ENCODE measurements around the gene RPH3AL. TPM values are rescaled to one million over a fixed set of nuclear protein-coding genes. Genes with fewer than 3 reads are reported as not detected.

RPH3AL gene
- total and polyA plus RNA-seq, 9 donors = 5.8 to 43.8 (median 21.0) TPM

DNA sequence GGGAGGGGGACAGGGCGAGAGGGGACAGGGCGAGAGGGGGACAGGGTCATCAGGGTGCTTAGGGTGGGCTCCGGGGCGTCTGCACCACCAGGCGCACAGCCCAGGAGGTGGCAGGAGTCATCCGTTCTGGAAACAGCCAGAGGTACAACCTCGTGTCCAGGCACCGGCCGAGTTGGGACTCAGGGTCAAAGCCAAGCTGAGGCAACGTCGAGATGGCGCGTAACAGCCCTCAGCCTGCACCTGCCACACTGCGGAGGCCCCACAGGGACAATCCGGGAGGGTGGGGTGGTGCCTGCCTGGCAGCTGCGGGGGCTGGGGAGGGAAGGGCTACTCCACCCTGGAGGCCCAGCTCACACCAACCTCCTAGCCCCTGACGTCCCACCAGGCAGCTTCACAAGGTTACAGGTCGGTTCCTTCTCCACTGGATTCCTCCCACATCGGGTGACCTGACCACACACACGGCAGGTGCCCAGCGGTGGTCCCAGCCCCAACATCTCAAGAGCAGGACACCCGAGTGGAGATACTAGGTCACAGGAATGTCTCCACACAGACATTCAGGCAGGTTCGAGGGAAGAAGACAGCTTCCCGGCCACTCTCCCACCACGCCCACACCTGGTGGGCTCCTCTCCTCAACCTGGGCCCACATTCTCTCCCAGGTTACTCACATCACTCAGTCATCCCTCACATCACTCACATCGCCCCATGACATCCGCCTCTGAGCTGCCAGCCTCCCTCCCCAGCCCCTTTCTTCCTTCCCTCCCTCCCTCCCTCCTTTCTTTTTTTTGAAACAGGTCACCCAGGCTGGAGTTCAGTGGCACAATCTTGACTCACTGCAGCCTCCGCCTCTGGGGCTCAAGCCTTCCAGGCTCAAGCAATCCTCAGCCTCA, 47.3 kb downstream of the RPH3AL start:
- Histone ChIP-seq H3K4me1 (ENCODE audit: insufficient read depth) (peaks cover 2% of the 10 kb centered on the region), H3K27me3 (no peaks in the 10 kb centered on the region), H3K4me3 (no peak overlapping the region), H3K27ac (no peak overlapping the region), H3K36me3 (no peaks in the 10 kb centered on the region), H3K9me3 (no peaks in the 10 kb centered on the region)
- peak in 1 of 5 donors; percentile 37 for DNase-seq
- 74 to 85% (median 79%) methylated on average over 27 to 28 of the region's 28 CpGs for WGBS, 3 donors
- TF ChIP-seq EP300 (IDR thresholded peaks at IDR 0.05) (no peak), POLR2A (IDR thresholded peaks at IDR 0.05) (no peak)
- TF ChIP-seq, protein P1, sequence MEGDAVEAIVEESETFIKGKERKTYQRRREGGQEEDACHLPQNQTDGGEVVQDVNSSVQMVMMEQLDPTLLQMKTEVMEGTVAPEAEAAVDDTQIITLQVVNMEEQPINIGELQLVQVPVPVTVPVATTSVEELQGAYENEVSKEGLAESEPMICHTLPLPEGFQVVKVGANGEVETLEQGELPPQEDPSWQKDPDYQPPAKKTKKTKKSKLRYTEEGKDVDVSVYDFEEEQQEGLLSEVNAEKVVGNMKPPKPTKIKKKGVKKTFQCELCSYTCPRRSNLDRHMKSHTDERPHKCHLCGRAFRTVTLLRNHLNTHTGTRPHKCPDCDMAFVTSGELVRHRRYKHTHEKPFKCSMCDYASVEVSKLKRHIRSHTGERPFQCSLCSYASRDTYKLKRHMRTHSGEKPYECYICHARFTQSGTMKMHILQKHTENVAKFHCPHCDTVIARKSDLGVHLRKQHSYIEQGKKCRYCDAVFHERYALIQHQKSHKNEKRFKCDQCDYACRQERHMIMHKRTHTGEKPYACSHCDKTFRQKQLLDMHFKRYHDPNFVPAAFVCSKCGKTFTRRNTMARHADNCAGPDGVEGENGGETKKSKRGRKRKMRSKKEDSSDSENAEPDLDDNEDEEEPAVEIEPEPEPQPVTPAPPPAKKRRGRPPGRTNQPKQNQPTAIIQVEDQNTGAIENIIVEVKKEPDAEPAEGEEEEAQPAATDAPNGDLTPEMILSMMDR (IDR thresholded peaks at IDR 0.05) = no peak
- intact Hi-C loops (cut with DNase I) = no loop called here

DNA sequence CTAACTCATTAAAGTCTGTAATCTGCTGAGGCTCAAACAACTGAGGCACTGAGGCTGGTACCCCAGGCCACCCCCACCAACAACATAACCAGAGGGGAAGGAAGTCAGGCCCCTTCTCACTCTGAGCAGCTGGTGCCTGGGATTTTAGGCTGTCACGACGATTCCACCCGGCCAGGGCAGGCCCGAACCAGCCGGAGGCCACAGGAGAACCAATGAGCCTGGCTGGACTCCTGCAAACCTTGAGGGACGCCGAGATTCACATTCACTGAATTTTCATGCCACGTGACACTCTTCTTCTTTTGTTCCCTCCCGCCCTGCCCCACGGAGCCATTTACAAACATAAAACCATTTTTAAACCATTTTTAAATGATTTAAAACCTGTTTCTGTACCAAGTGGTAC, 48.1 kb downstream of the RPH3AL start:
- Histone ChIP-seq H3K9me3 (no peaks in the 10 kb centered on the region), H3K36me3 (no peaks in the 10 kb centered on the region), H3K4me3 (no peak overlapping the region), H3K4me1 (ENCODE audit: insufficient read depth) (peaks cover 5% of the 10 kb centered on the region), H3K27ac (no peak overlapping the region), H3K27me3 (no peaks in the 10 kb centered on the region)
- WGBS, 3 donors = 48 to 75% (median 56%) methylated on average over 10 of the region's 10 CpGs
- TF ChIP-seq, protein P1 (IDR thresholded peaks at IDR 0.05) = no peak
- TF ChIP-seq POLR2A (IDR thresholded peaks at IDR 0.05) (no peak), EP300 (IDR thresholded peaks at IDR 0.05) (no peak)
- DNase-seq = peak in 3 of 5 donors; percentile 42 to 51 (median 47)
- intact Hi-C loops (cut with DNase I) = no loop called here

DNA sequence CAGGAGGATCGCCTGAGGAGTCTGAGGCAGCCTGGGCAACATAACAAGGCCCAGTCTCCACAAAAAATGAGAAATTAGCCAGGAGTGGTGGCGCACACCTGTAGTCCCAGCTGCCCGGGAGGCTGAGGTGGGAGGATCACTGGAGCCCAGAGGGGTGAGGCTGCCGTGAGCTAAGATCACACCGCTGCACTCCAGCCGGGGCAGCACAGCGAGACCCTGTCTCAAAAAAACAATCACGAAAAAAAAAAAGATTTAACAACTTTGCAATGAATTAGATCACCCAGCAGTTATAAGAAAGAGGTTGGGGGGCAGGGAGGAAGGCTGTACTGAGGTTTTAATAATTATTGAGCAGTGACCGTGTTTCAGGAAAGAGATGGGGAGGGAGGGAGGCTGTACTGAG, 49.4 kb downstream of the RPH3AL start:
- Histone ChIP-seq H3K27me3 (no peaks in the 10 kb centered on the region), H3K27ac (no peak overlapping the region), H3K4me3 (no peak overlapping the region), H3K36me3 (no peaks in the 10 kb centered on the region), H3K9me3 (no peaks in the 10 kb centered on the region), H3K4me1 (ENCODE audit: insufficient read depth) (peaks cover 11% of the 10 kb centered on the region)
- 86 to 89% (median 87%) methylated on average over 9 of the region's 9 CpGs for WGBS, 3 donors
- intact Hi-C loops (cut with DNase I) = no loop called here
- peak in 1 of 5 donors; percentile 10 for DNase-seq
- TF ChIP-seq EP300 (IDR thresholded peaks at IDR 0.05) = no peak
- TF ChIP-seq POLR2A (IDR thresholded peaks at IDR 0.05) = no peak
- TF ChIP-seq, protein P1 (IDR thresholded peaks at IDR 0.05) = no peak

DNA sequence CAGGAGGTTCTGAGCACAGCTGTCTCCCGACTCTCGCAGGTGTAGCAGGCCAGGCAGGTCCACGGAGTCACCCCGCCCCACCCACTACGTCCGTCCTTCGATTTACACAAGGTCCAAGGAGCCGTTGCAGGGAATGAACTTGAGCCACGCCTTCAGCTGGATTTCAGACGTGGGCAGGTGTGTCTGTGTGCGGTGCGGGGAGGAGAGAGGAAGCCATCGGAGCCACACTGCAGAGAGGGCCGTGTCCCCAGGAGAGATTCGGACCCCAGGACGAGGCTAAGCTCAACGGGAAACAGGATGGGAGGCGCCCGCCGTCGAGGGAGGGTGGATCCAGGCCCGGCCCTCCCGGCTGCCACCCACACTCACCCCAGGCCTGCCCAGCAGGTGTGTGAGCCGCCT, 50.3 kb downstream of the RPH3AL start:
- H3K4me1 ChIP-seq (ENCODE audit: insufficient read depth) = peaks cover 14% of the 10 kb centered on the region
- intact Hi-C loops (cut with DNase I) = no loop called here
- H3K36me3 ChIP-seq = no peaks in the 10 kb centered on the region
- no peak for DNase-seq
- H3K9me3 ChIP-seq = no peaks in the 10 kb centered on the region
- H3K27me3 ChIP-seq = no peaks in the 10 kb centered on the region
- H3K4me3 ChIP-seq = no peak overlapping the region
- H3K27ac ChIP-seq = peak overlapping the region in 1 of 2 donors; percentile 2
- no peak for TF ChIP-seq POLR2A (IDR thresholded peaks at IDR 0.05)
- TF ChIP-seq, protein P1 (IDR thresholded peaks at IDR 0.05) = no peak
- TF ChIP-seq EP300 (IDR thresholded peaks at IDR 0.05) = no peak
- 84 to 88% (median 85%) methylated on average over 23 to 24 of the region's 24 CpGs for WGBS, 3 donors

Data from ovary (tissue), 9 donors.